H4 (cell line): ENCODE results near the gene WWOX. TPM values are rescaled to one million over a fixed set of nuclear protein-coding genes. Genes with fewer than 3 reads are reported as not detected.

ENCODE experiments used
- DNase-seq: peaks from one replicate; pipeline ENCODE4 v3.0.0-alpha.2; 2015; ENCODE audit warnings: low spot score
- total RNA-seq: library from RNA; depleted of rRNA; stranded (reverse); fragments of >200 nt; shearing (Covaris generic); gene quantifications from 2 replicates; pipeline ENCODE4 v1.2.3, GENCODE V29; 2014

WWOX gene
- total RNA-seq, 1 experiment from 2014 or later: 25.4 TPM

DNA sequence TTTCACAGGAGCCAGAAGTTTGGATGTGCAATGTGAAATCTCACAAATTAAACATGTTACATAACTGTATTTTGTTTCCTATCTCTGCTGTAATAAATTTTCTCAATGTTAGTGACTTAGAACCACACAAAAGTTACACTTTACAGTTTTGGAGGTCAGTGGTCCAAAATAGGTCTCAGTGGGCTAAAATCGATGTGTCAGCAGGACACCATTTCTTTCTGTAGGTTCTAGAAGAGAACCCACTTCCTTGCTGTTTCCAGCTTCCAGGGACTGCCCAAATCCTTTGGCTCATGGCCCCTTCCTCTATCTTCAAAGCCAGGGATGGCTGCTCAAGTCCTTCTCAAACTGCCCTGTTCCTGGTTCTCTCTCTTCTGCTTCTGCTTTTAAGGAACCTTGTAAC is 252.7 kb downstream of the WWOX start:
- DNase-seq: no peak

DNA sequence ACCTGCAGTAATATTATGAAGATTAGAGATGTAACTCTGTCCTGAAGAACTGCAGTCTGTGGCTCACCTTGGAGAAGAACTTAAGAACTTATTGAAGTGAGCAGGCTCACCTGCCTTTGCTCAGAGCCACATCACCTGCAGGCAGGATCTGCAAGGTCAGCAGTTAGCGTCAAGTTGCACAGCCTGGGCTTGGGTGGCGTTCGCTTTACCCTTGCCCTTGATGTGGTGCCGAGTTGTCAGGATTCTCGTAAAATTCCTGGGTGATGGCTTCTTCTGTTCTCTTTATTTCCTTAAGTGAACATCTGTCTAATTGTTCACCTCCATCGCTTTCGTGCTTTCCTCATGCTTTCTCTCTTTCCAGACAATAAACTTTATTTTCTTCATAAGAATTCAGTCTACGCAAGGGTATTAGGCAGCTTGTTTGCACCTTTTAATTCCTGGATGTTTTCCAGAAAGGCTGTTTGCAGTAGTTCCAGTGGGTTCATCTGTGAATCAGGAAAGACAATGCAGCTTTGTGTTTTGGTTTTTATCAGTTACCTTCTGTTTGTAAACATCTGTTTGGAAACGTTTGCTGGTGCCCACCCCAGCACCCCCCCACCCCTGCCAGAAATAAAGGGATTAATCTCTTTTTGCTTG is 254.3 kb downstream of the WWOX start:
- DNase-seq: no peak

DNA sequence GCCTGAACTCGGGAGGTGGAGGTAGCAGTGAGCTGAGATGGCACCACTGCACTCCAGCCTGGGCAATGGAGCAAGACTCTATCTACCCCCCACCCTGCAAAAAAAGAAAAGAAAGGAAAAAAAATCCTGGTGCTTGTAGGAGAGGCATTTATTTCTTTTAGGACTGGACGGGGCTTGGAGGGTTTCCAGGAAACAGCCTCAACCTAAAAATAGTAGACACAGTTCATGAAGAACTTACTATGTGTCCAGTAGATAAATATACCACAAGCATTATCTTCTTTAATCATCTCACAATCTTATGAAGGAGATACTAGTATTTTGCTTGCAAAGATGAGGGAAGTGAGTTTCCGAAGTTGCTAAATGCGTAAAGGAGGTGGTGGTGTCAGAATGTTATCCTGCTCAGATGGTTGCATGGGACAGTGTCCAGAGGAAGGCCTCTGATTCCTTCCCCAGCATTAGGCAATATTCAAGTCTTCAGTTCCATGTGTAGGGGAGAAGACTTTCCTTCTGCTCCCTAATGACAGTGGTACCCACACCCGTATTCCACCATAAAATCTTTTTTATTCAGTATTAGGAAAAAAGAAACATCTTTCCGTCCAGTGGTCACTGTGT is 263.2 kb downstream of the WWOX start:
- no peak for DNase-seq

DNA sequence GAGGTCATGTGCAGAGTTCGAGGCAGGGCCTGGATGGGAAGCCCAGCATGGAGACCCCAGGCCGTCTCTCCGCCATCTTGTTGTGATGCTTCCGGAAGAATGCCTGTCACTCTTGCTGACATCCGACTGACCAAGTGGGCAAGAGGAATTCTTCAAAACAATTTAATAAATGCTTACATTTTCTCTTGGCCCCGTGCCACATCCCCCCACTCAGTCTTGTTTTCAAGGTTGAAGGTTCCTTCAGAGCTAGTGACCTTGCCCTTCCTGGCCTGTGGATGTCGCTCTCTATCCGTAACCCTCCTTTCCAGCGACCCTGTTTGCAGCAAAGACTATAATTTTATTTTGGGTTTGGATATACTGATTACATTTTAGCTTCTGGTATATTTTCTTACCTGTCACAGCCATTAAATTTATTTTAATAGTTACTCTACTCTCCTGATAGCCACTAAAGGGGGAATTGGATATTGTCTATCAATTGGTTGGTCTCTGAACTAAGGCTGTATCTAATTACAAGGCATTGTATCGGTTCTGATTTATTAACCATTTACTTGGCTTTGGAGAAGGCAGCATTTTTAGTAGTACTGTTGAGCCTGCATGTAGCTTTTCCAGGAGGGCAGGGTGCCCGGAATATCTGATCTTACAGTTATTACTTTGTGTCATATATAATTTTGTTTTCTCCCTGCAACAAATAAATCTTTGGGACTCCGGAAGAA is 264.5 kb downstream of the WWOX start:
- no peak for DNase-seq

DNA sequence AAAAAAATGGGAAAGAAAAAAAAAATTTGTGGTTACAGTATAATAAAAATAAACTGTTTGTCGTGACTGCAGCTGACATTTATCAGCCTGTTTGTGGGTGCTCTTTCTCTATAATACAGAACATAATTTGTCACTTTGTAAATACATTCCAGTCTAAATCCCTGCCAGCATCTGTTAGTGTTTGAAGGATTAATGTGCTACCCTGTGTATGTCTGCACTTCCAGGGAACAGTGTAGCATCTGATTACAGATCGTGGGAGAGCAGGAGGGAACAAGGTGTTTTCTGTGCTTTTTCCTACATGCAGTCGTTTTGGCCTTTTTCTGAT is 265.1 kb downstream of the WWOX start:
- DNase-seq: peak; percentile 11

DNA sequence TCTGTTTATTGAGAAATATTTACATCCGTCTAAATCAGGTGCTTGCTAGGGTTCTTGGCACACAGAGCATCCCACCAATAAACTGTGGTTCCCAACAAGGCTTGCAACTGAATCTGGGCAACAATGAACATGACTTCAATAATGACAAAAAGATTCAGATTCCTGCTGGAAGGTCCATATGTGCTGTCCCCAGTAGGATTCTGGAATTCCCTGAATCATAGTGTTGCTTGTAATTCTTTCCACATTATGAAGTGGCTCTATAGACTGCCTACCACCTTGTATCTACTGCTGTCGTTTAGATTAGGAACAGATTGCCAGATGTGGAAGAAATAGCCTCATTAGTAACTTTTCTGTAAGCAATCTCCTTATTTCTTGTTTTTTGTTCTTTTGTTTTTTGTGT is 265.9 kb downstream of the WWOX start:
- DNase-seq: peak; percentile 13

DNA sequence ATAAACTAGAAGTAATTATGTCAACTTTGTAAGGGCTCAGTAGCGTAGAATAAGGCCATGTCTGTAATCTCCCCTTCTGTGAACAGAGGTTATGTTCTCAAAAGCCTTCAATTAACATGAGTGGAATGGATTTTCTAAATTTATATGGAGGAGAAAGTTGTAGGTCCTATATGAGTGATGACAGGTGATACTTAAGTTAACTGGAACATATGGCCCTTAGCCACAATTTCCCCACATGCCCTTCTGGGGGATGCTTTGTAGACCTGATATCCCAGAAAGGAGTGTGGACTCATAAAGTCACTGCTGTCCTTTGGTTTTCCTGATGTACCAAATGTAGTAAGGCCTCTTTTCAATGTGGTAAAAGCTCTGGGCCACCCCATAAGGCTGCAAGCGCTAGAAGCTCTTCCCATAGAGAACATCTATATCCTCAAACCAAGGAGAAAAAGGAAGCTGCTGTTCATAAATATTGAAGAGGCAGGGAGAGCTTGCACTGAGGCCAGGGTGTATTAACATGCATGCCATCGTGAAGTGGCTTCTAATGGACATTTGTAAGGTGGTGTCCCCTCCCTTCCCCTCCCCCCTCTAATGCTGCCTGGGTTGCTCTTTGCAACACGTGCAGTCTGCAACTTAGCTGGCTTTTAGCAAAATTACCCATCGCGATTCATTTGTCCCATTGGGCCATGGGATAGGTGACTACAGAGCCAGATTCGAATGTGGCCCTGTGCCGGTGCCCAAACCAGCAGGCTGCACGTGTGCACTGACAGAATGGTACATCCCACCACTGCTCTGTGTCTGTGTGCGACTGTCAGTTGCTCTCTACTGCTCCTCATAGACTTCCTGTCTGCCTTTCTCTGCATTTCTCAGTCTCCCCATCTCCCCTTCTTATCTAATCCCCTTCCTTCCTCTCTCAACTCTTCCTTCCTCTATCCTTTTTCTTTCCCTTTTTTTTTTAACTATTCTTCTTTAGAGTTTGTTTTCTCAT is 269.0 kb downstream of the WWOX start:
- no peak for DNase-seq

DNA sequence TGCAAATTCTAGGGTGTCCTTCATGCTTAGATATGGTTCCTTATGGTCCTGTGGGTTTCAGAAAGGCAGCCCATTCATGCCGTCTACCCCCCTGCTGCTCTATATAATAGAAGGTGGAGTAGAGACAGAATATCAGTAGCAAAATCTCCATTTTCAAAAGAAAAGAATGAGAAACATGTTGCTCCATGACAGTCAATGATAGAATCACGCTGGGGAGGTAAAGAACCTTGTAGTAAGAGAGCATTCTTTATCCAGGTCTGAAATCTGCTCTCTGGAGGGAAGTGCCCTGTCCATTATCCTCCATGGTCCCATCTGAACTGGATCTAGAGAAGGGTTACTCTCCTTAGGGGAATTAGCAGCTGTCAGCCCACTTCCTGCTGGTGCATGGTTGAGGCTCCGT is 272.8 kb downstream of the WWOX start:
- no peak for DNase-seq

DNA sequence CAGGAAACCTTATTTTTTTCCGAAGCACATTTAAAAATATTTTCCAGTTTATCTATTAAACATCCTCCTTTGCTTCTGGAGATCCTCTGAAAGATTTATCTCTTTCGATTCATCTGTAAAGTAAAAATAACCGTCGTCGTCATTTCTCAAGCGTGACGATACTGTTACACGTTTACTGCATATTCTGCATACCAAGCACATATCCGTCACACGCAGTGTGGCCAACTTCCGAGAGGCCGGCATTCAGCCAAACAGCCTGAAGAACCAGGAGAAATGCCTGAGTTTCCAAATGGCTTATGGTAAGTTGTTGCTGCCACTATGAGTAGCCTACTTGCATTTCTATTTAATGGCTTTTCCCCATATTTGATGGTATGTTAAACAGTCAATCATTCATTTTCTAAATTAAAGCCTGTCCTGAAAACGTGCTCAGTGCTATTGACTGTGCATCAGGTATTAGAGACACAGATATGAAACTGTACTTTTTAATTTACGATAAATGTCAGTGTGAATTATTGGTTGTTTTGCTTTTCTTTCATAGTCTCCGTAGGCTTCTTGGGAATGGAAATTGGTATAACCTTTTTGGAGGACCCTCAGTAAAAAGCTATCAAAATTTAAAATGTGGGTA is 275.7 kb downstream of the WWOX start:
- DNase-seq: no peak

DNA sequence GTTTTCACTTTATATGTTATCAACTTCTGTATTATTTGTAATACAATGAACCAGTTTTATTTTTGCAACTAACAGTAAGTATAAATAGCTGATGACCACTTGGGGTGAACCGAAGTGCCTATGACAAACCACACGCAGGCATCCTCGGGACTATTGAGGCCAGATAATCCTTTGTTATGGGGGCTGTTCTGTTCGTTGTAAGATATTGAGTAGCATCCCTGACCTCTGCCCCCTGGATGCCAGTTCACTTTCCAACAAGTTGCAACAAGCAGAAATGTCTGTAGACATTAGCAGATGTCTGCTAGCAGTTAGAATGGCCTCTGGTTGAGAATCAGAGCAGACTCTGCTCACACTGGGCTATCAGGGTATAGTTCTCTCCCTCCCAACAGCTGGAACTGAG is 277.0 kb downstream of the WWOX start:
- DNase-seq: no peak

DNA sequence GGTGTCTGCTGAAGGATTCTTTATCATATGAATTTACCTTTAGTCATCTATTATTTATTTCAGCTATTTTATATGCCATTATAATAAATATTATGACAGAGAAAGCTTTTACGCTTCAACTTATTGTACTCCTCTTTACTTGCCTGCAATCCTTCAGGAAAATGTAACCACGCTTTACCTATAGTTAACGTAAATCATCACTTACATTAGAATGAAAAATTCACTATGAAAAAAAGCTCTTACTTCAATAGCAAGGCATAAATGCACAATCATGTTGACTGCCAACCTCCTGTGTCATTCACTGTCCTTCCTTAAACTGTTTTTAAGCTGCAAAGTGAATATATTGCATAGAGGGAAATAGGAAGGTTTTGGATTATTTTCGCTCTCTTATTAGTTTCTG is 277.9 kb downstream of the WWOX start:
- no peak for DNase-seq

DNA sequence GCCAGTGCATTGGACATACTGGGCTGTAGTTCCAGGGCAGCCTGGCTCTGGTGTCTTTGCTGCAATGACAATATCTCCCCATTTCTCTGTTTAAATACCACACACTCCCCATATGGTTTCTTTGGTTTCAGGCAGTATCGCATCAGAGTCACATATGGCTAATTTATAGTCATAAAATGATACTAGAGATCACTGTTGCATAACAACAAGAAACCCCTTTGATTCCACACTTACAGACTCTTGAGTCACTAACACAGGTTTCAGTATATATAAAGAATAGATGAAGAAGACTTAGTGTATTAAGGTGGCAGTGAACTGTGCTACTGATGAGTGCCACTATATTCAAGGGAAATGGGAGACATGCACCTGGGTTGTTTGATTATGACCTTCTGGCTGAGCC is 281.6 kb downstream of the WWOX start:
- no peak for DNase-seq

DNA sequence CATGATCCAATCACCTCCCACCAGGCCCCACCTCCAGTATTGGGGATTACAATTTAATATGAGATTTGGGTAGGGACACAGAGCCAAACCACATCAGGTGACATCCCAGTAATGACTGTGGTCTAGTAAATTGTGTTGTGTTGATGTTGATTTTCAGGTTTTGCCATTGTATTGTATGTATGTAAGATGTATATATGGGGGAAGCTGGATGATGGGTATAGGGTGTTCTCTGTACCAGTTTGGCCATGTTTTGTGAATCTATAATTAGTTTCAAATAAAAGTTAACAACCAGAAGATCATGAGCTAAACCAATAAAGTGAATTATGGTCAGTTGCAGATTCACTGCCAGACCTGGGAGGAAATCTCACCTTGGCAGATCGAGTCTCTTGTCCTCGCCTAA is 283.7 kb downstream of the WWOX start:
- no peak for DNase-seq

DNA sequence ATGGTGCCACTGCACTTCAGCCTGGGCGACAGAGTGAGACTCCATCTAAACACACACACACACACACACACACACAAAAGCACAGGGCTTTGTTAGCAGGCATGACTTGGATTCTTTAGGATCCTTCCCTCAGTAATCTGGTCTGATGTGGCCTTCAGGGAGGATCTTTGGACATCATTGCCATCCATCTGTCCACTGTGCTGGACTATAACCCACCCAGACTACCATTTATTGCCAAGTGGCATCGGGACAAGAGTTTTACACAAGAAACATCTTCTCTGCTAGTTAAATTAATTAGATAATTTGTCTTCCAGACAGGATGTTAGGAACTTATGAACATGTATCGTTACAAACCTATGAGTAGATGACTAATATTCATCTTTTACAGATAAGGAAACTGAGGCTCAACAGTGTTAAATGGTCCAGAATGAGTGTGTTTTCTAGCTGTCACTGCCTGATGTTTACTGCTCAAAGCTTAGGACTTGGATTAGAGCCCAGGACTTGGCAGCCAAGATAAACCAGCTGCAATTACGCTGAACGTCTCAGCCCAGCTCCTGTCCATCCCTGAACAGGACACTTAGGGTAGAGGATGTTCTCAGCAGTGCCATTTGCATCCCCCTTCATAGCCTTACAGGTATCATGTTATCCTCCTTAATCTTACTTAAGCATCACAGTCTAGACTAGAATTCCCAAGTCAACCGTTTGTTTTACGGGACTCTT is 285.8 kb downstream of the WWOX start:
- no peak for DNase-seq

DNA sequence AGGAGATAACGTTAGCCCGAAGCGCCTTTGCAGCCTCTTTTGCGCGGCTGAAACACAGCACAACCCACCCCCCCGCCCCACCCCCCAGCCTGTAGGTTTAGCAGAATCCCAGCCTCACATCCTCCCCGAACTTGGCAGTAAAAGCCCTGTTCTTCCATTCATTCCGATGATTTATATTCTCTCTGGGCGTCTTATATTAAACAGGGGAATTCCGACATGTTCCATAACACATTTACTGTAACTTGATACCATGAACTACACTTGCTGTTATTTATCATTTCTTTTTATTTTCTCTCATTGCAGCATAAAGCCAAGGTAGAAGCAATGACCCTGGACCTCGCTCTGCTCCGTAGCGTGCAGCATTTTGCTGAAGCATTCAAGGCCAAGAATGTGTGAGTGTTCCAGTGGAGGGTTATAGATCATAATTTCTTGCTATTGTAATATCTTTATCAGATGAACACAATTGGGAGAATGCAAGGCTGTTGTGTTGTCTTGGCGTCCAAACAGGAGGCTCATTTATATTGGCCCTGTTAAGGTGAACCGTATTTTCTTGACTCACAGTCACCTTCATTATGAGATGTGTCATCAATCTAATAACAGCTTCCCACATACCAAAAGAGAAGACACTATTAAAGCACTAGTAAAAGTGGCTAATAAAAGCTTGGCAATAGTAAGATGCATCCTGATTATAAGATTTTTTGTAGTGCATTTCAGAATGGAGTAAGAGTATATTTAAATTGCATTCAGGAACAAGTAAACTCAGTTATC is 287.3 kb downstream of the WWOX start:
- DNase-seq: no peak

DNA sequence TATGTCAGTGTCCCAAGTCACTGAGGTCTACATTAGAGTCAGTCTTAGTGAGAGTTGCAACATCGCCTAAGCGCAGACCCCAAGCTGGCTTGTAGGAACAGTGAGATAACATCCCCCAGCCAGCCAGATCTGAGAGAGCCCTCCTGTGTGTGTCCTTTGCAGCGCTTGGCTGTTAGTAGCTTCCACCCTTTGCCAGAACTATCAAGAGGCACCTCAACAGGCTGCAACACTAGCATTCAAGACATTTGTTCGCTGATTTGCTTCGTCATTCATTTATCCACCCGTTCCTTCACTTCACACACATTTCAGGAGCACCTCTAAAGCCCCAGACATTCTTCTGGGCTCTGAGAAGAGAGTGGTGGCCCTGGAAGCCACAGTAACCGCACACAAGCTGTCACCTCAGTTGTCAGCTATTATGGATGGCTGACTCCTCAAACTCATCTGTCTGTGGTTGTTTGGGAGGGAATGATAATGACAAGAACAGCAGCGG is 289.6 kb downstream of the WWOX start:
- DNase-seq: no peak

DNA sequence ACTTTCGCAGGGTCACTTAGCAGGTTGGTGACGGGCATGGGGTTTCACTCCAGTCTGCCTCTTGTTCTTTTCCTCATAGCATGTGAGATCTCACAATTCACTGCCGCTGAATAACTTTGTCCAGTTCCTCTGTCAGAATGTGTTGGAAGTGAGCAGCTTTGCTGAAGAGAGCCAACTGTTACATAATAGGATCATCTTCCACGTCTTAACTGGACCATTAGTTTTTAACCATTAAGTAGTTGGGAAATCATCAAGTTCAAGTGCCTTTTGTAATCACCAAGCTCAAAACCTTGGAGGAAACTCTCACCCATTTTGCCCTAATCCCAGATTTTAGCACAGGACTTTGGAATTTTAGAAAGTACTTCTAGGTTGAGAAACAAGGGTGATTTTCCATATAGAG is 290.6 kb downstream of the WWOX start:
- no peak for DNase-seq

DNA sequence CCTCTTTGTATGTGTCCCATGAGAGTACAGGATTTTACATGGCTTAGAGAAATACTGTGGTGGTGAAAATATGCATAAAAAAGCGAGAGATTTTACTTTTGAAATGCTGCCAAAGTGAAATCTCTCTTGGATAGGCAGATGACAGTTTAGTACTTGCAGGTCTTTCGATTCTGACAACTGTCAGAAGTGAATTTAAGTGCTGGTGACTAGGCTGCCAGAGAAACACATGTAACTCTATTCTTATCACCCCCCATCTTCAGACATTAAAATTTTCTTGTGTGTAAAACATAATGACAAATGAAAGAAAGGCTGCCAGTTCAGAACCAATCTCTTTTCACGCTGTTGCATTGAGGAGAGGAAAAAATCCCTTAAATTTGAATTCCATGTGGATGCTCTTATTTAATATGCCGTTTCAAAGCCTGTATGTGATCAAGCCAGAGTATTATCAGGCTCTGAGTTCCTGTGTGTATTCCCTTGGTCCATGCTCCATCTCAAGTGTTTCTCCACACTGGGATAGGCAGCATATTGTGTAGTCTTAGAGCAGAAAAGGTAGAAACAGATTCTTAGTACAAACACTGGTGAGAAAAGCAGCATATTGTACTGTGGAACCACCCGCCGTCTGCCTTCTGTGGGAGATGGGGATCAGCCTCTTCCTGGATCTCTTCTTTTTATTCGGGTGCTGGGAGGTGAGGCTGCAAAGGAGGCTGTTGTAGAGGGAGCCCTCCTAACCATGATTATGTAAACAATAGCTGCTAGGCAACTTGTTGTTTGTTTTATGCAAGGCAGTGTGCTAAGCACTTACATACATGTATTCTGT is 291.3 kb downstream of the WWOX start:
- DNase-seq: no peak

DNA sequence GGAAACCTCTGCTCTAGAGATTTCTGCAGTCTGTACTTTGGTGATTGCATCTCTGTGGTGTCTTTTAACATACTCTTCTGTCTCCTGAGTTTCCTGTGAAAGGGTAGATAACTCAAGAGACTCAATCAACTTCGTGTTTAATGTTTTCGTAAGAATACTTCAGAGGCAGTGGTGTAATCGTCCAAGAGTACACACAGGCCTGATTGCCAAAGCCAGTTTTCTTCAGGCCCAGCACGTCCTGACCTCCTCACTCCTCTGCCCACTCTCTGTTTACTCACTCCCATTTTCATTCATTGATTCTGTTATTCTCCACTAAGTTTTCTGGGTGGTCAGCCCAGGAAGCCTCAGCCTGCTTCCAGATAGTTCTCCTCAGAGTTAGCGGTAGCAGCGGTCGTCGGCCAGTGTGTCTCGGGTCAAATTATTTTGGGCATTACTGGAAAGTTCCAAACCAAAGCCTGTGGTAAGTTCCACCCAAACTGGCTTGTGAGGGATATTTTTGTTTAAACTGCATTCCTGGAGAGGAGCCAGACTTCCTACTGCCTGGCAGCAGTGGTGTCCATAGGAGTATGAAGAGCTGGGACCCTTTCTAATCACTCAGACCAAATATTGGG is 293.2 kb downstream of the WWOX start:
- no peak for DNase-seq
